GM18508 (cell line): ENCODE data around the gene NRP2.

Experiments
- ATAC-seq: cut with Tn5 transposase; IDR thresholded peaks from one replicate; pipeline ENCODE4 v1.9.1; 2021; ENCODE audit warnings: moderate number of reproducible peaks; ENCODE audit not compliant: insufficient read depth, unreplicated experiment

NRP2 gene

GRCh38 chr2:205686056-205686782, 3.9 kb downstream of the NRP2 start:
- no peak for ATAC-seq

GRCh38 chr2:205686783-205687640, 4.7 kb downstream of the NRP2 start:
- no peak for ATAC-seq

- ATAC-seq = no peak
These were observed 5.3 kb downstream of the NRP2 start for GRCh38 chr2:205687641-205687956.

- ATAC-seq = no peak
These were observed 6.3 kb downstream of the NRP2 start for GRCh38 chr2:205688417-205689200.

GRCh38 chr2:205689820-205690219, 7.5 kb downstream of the NRP2 start:
- no peak for ATAC-seq

- ATAC-seq = no peak
These were observed 9.8 kb downstream of the NRP2 start for GRCh38 chr2:205692104-205692503.

GRCh38 chr2:205694256-205694655, 12.0 kb downstream of the NRP2 start:
- ATAC-seq = no peak

GRCh38 chr2:205695460-205695991, 13.2 kb downstream of the NRP2 start:
- ATAC-seq = no peak

- no peak for ATAC-seq
These were observed 14.1 kb downstream of the NRP2 start for GRCh38 chr2:205696331-205696926.

GRCh38 chr2:205696927-205697441, 14.7 kb downstream of the NRP2 start:
- no peak for ATAC-seq

- ATAC-seq = no peak
These were observed 16.3 kb downstream of the NRP2 start for GRCh38 chr2:205698286-205699268.

GRCh38 chr2:205699515-205700289, 17.4 kb downstream of the NRP2 start:
- no peak for ATAC-seq

GRCh38 chr2:205700331-205701132, 18.2 kb downstream of the NRP2 start:
- ATAC-seq = peak; percentile 52

GRCh38 chr2:205701509-205701908, 19.2 kb downstream of the NRP2 start:
- ATAC-seq = no peak

GRCh38 chr2:205702576-205702975, 20.3 kb downstream of the NRP2 start:
- ATAC-seq = no peak

GRCh38 chr2:205703471-205704126, 21.3 kb downstream of the NRP2 start:
- ATAC-seq = no peak
